ENCODE measurements around the gene FOXO3. TPM values are rescaled to one million over a fixed set of nuclear protein-coding genes. Genes with fewer than 3 reads are reported as not detected.

The FOXO3 gene
- total RNA-seq, 2 donors from 2014 or later: 16.4 to 20.3 TPM

GRCh38 chr6:108728826-108729225, 168.1 kb downstream of the FOXO3 start:
- H3K27ac ChIP-seq (ENCODE audit: low read depth, low read length): no peak overlapping the region
- no peaks in the 10 kb centered on the region for H3K9me3 ChIP-seq (ENCODE audit: control insufficient read depth, low read length)
- H3K27ac Mint-ChIP-seq: no peak overlapping the region
- H3K27me3 Mint-ChIP-seq (ENCODE audit: insufficient read depth): peaks cover 61% of the 10 kb centered on the region
- H3K4me1 ChIP-seq (ENCODE audit: control insufficient read depth, insufficient read depth, low read length): peaks cover 3% of the 10 kb centered on the region
- no peak overlapping the region for H3K9ac ChIP-seq (ENCODE audit: extremely low read depth, low read length, poor library complexity, severe bottlenecking)
- WGBS, 2 experiments (ENCODE audit: insufficient coverage in 1 of 2, insufficient read length in 1 of 2): 77 to 81% methylated on average over 5 to 7 of the region's 7 CpGs
- no peak for DNase-seq
- TF ChIP-seq CTCF (conservative IDR thresholded peaks at IDR 0.05): no peak
- H3K27me3 ChIP-seq (ENCODE audit: control insufficient read depth, insufficient read depth, low read length, poor library complexity, severe bottlenecking): peaks cover 20% of the 10 kb centered on the region
- H3K4me3 Mint-ChIP-seq: no peak overlapping the region
- no peaks in the 10 kb centered on the region for H3K36me3 ChIP-seq (ENCODE audit: control insufficient read depth, insufficient read depth, low read length)
- H3K4me3 ChIP-seq (ENCODE audit: low read length): no peak overlapping the region
- H3K9me3 Mint-ChIP-seq: peaks cover 9% of the 10 kb centered on the region
- H3K4me1 Mint-ChIP-seq: peaks cover 27% of the 10 kb centered on the region
- H3K36me3 Mint-ChIP-seq (ENCODE audit: low read depth): no peaks in the 10 kb centered on the region

GRCh38 chr6:108730635-108731515, 170.2 kb downstream of the FOXO3 start:
- WGBS, 2 experiments (ENCODE audit: insufficient coverage in 1 of 2, insufficient read length in 1 of 2): 22 to 43% methylated on average over 8 to 13 of the region's 13 CpGs
- Mint-ChIP-seq H3K27ac (no peak overlapping the region), H3K27me3 (ENCODE audit: insufficient read depth) (peaks cover 80% of the 10 kb centered on the region), H3K4me1 (peaks cover 36% of the 10 kb centered on the region), H3K4me3 (peak overlapping the region; percentile 15), H3K9me3 (no peaks in the 10 kb centered on the region), H3K36me3 (ENCODE audit: low read depth) (no peaks in the 10 kb centered on the region)
- H3K9ac ChIP-seq (ENCODE audit: extremely low read depth, low read length, poor library complexity, severe bottlenecking): no peak overlapping the region
- peak; percentile 65 for DNase-seq
- H3K4me1 ChIP-seq (ENCODE audit: control insufficient read depth, insufficient read depth, low read length): peaks cover 3% of the 10 kb centered on the region
- peaks cover 20% of the 10 kb centered on the region for H3K27me3 ChIP-seq (ENCODE audit: control insufficient read depth, insufficient read depth, low read length, poor library complexity, severe bottlenecking)
- no peak overlapping the region for H3K27ac ChIP-seq (ENCODE audit: low read depth, low read length)
- H3K4me3 ChIP-seq (ENCODE audit: low read length): no peak overlapping the region
- H3K9me3 ChIP-seq (ENCODE audit: control insufficient read depth, low read length): no peaks in the 10 kb centered on the region
- no peak for TF ChIP-seq CTCF (conservative IDR thresholded peaks at IDR 0.05)
- no peaks in the 10 kb centered on the region for H3K36me3 ChIP-seq (ENCODE audit: control insufficient read depth, insufficient read depth, low read length)

- H3K9me3 Mint-ChIP-seq: no peaks in the 10 kb centered on the region
- H3K36me3 Mint-ChIP-seq (ENCODE audit: low read depth): no peaks in the 10 kb centered on the region
- TF ChIP-seq CTCF (conservative IDR thresholded peaks at IDR 0.05): no peak
- Histone ChIP-seq H3K4me1 (ENCODE audit: control insufficient read depth, insufficient read depth, low read length) (peaks cover 3% of the 10 kb centered on the region), H3K9me3 (ENCODE audit: control insufficient read depth, low read length) (no peaks in the 10 kb centered on the region), H3K9ac (ENCODE audit: extremely low read depth, low read length, poor library complexity, severe bottlenecking) (no peak overlapping the region), H3K4me3 (ENCODE audit: low read length) (no peak overlapping the region), H3K27me3 (ENCODE audit: control insufficient read depth, insufficient read depth, low read length, poor library complexity, severe bottlenecking) (peaks cover 20% of the 10 kb centered on the region), H3K27ac (ENCODE audit: low read depth, low read length) (no peak overlapping the region), H3K36me3 (ENCODE audit: control insufficient read depth, insufficient read depth, low read length) (no peaks in the 10 kb centered on the region)
- H3K27ac Mint-ChIP-seq: no peak overlapping the region
- no peak overlapping the region for H3K4me3 Mint-ChIP-seq
- peaks cover 87% of the 10 kb centered on the region for H3K27me3 Mint-ChIP-seq (ENCODE audit: insufficient read depth)
- peak; percentile 59 for DNase-seq
- peaks cover 40% of the 10 kb centered on the region for H3K4me1 Mint-ChIP-seq
- WGBS, 2 experiments (ENCODE audit: insufficient coverage in 1 of 2, insufficient read length in 1 of 2): 75 to 77% methylated on average over 9 to 16 of the region's 16 CpGs
These were observed 171.6 kb downstream of the FOXO3 start for GRCh38 chr6:108732091-108732870.
